ENCODE results near the gene DTD2.
"Not testable (repeated sequence)": the region's sequence is repeated elsewhere in the genome, so short reads cannot be mapped to it uniquely, and the experiment has no call there.

Gene DTD2

DNA sequence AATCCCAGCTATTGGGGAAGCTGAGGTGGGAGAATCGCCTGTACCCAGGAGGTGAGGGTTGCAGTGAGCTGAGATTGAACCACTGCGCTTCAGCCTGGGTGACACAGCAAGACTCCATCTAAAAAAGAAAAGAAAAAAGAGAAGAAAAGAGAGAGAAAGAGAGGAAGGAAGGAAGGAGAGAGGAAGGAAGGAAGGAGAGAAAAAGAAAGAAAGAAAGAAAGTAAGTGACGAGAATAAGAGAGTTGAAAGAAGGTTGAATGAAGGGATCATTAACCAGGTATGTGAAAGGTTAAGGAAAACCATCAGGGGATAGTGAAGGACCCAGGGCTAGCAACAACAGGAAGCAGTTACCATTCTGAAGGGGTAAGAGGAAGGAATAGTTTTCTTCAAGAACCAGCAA, 4.2 kb upstream of the DTD2 start:
- Mint-ChIP-seq H3K4me1 (peaks cover 17% of the 10 kb centered on the region), H3K36me3 (ENCODE audit: low read depth) (no peaks in the 10 kb centered on the region), H3K9me3 (no peaks in the 10 kb centered on the region), H3K4me3 (no peak overlapping the region), H3K27ac (no peak overlapping the region), H3K27me3 (no peaks in the 10 kb centered on the region)
- DNase-seq, result no peak
- ATAC-seq, result no peak

DNA sequence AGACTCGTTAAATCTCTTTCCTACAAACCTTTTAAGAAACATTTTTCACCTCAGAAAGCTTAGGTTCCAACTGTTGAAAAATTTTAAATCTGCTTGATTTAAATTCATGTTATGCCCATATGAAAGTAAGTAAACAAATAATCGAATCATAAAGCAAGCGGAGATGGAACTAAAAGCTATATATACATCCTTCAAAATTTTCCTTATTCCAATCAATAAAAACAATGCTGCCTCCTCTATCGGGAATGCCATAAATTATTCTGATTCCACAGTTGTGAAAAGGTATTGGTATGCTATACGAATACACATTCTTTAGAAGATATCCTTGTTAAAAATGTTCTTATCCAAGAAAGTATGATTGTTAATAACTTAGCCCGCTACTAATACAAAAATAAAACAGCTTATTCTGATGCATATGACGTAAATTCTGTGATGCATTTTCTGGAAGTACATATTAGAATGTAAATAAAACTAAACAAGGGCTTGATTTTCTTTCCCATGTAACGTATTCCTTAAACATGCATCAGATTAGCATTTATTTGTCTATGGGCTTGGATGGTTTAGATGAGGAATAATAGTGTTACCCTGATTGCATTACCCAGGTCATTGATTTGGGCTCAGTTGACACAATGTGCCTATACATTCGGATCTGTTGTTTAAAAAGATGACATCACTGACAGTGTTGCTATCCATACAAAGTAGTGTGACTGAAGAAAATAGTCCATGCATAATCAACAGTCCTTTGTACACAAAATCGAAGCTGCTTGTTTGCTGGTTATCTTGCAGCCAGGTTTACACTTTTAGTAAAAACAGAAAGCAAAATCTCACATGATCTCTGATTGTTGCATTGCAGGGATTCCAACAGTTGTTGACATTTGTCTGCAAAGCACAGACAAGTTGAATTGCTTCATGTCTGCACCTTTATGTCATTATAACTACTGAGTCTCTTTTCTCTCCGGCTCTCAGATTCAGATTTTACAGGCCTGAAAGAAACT, 656 bp upstream of the DTD2 start:
- DNase-seq (no peak), ATAC-seq (no peak)
- Mint-ChIP-seq H3K27ac (peak overlapping the region; percentile 97), H3K4me1 (peaks cover 35% of the 10 kb centered on the region), H3K36me3 (ENCODE audit: low read depth) (no peaks in the 10 kb centered on the region), H3K27me3 (no peaks in the 10 kb centered on the region), H3K4me3 (peak overlapping the region; percentile 97), H3K9me3 (no peaks in the 10 kb centered on the region)

DNA sequence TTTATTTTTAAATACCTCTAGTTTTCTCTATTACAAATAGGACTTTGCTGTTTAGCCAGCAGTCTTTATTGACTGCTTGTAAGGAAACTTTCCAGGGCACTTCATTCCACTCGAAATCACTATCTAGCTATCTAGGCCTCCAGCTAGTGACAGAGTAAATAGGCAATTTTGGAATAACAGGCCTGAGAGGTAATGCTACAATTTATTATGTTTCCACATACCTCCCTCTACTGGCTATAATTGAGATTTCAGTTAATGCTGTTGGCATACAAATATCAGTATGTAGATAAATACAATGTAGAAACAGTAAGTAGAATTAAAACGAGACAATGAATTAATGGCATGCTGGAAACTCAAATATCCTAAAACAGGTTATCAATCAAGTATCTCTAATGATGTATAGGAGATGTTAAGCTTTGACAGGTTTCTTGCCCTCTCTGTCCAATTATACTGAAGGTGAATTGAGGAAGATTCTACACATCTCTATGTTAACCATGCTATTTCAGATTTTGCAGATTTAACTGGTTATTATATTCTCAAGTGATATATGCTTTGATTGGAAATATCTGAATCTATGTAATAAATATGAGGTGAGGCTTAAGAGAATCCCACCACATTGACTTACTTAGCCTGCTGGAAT, 7.2 kb downstream of the DTD2 start:
- no peaks in the 10 kb centered on the region for H3K27me3 Mint-ChIP-seq
- peaks cover 19% of the 10 kb centered on the region for H3K36me3 Mint-ChIP-seq (ENCODE audit: low read depth)
- H3K27ac Mint-ChIP-seq, result no peak overlapping the region
- peak; percentile 46 for ATAC-seq
- H3K4me1 Mint-ChIP-seq, result peaks cover 9% of the 10 kb centered on the region
- DNase-seq, result no peak
- H3K4me3 Mint-ChIP-seq, result no peak overlapping the region
- H3K9me3 Mint-ChIP-seq, result no peaks in the 10 kb centered on the region

DNA sequence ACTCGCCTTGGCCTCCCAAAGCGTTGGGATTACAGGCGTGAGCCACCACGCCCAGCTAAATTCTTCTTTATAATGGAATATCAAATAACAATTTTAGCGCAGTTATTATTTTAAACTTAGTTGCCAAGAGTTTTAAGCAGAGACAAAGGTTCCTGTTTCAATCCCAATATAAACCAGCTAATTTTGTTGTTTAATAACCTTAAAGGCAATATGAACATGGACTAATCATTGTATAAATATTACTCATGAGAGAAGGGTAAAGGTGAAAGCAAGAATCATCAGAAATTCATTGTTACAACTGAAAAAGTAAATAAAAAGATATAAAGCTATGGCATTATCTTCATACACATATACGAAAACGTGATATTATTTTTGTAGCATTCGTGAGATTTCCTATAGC, 8.2 kb downstream of the DTD2 start:
- no peaks in the 10 kb centered on the region for H3K9me3 Mint-ChIP-seq
- DNase-seq (no peak), ATAC-seq (no peak)
- H3K27me3 Mint-ChIP-seq, result no peaks in the 10 kb centered on the region
- no peak overlapping the region for H3K27ac Mint-ChIP-seq
- no peak overlapping the region for H3K4me3 Mint-ChIP-seq
- peaks cover 19% of the 10 kb centered on the region for H3K36me3 Mint-ChIP-seq (ENCODE audit: low read depth)
- no peaks in the 10 kb centered on the region for H3K4me1 Mint-ChIP-seq

DNA sequence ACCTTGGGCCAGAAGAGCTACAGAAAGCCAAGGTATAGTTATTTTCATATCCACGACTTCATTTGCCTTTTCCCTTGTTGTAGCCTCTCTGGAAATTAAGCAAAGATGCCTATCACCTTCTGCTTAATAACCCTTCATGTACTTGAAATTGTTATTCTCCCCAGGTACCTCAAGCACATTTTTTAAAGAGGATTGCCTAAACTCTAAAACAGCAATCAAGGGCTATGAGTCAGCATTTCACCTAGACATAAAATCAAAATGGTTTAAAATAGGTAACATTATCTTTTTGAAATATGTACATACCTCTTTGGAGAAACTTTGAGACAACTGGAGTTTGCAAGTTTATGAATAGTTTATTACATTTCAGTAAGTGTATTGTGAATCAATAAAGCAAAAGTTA, 11.6 kb downstream of the DTD2 start:
- Mint-ChIP-seq H3K4me3 (no peak overlapping the region), H3K9me3 (no peaks in the 10 kb centered on the region), H3K4me1 (no peaks in the 10 kb centered on the region), H3K36me3 (ENCODE audit: low read depth) (peaks cover 15% of the 10 kb centered on the region), H3K27ac (no peak overlapping the region), H3K27me3 (no peaks in the 10 kb centered on the region)
- ATAC-seq (no peak), DNase-seq (no peak)

DNA sequence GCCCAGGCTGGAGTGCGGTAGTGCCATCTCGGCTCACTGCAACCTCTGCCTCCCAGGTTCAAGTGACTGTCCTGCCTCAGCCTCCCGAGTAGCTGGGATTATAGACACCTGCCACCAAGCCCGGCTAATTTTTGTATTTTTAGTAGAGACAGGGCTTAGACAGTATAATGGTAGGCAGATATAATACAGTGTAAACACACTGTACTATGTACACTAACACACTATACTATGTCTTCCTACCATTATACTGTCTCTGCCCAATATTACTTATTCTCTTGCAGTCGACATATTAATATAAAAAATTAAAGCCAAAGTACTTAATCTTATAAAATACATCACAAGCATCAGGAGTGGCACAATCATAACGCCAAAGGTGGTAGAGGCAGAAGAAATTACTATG, 15.0 kb downstream of the DTD2 start:
- H3K9me3 Mint-ChIP-seq, result no peaks in the 10 kb centered on the region
- H3K4me1 Mint-ChIP-seq, result no peaks in the 10 kb centered on the region
- H3K36me3 Mint-ChIP-seq (ENCODE audit: low read depth), result peaks cover 19% of the 10 kb centered on the region
- no peak overlapping the region for H3K4me3 Mint-ChIP-seq
- DNase-seq (no peak), ATAC-seq (no peak)
- H3K27ac Mint-ChIP-seq, result no peak overlapping the region
- no peaks in the 10 kb centered on the region for H3K27me3 Mint-ChIP-seq

DNA sequence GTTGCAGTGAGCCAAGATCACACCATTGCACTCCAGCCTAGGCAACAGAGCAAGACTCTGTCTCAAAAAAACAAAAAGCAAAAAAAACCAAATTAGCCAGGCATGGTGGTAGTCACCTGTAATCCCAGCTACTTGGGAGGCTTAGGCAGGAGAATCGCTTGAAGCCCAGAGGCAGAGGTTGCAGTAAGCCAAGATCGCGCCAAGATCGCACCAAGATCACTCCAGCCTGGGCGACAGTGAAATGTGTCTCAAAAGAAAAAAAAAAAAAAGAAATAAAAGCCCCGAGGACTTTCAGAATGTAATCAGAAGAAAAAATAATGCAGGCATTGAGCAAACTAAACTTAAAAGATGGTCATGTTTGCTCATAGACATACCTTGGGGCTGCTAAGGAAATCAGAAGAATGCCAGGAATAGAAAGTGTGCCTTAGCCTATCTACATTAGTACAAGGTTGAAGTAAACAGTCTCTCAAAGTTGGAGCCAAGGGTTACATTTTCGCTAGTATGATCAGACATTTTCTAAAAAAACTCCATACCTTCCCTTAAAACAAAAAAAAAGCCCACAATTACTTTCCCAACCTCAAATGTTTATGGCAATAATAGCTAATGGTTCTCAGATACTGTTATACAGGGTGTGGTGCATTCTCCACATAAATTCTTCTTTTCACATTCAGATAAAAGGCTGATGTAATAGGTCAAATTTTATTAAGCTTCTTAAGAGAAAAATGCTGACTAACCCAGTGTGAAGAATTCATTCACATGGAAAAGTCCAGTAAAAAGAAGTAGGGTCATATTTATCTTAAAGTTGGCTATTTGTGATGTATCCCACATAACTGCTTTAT, 15.8 kb downstream of the DTD2 start:
- H3K4me3 Mint-ChIP-seq, result no peak overlapping the region

DNA sequence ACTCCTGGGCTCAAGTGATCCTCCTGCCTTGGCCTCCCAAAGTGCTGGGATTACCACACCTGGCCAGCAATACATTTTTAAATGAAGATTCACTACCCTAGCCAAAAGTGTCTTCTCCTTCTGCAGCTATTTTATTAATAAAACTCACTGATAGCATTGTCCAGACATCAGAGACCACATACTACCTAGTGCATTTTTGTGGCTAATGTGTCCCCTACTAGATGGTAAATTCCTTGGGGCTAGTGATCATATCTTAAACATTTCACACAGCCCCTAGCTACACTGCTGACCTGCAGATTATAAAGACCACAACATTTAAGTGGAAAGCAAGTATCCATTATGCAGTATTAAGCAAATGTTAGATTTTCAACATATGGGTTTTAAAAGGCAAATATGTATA, 17.0 kb downstream of the DTD2 start:
- H3K27me3 Mint-ChIP-seq, result no peaks in the 10 kb centered on the region
- no peak overlapping the region for H3K4me3 Mint-ChIP-seq
- H3K36me3 Mint-ChIP-seq (ENCODE audit: low read depth), result peaks cover 19% of the 10 kb centered on the region
- H3K27ac Mint-ChIP-seq, result no peak overlapping the region
- H3K9me3 Mint-ChIP-seq, result no peaks in the 10 kb centered on the region
- no peak for ATAC-seq
- no peak for DNase-seq
- peaks cover 2% of the 10 kb centered on the region for H3K4me1 Mint-ChIP-seq

More for the DNA sequence above, 15.8 kb downstream of the DTD2 start:
- H3K9me3 Mint-ChIP-seq, result no peaks in the 10 kb centered on the region
- no peak overlapping the region for H3K27ac Mint-ChIP-seq
- H3K27me3 Mint-ChIP-seq, result no peaks in the 10 kb centered on the region
- H3K4me1 Mint-ChIP-seq, result no peaks in the 10 kb centered on the region
- DNase-seq (no peak), ATAC-seq (no peak)
- H3K36me3 Mint-ChIP-seq (ENCODE audit: low read depth), result peaks cover 19% of the 10 kb centered on the region

DNA sequence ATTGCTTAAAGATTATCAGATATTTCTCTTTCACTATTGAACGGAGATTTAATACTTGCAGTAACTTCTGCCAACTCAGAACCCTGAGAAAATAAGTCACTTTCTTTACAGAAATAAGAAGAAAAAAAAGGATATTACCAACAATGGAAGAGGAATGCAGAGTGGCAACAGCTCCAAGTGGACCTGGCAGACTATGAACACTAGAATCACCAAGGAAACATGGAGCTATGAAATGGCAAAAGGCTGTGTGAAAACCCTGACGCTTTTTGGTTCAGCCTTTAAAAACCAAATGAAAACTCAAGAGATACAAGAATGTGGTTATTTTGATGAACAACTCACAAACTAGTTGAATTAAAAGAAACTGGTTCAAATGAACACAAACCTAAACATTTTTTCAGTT, 17.7 kb downstream of the DTD2 start:
- H3K27ac Mint-ChIP-seq, result no peak overlapping the region
- ATAC-seq (no peak), DNase-seq (no peak)
- no peaks in the 10 kb centered on the region for H3K9me3 Mint-ChIP-seq
- peaks cover 2% of the 10 kb centered on the region for H3K4me1 Mint-ChIP-seq
- no peaks in the 10 kb centered on the region for H3K27me3 Mint-ChIP-seq
- no peak overlapping the region for H3K4me3 Mint-ChIP-seq
- peaks cover 19% of the 10 kb centered on the region for H3K36me3 Mint-ChIP-seq (ENCODE audit: low read depth)

DNA sequence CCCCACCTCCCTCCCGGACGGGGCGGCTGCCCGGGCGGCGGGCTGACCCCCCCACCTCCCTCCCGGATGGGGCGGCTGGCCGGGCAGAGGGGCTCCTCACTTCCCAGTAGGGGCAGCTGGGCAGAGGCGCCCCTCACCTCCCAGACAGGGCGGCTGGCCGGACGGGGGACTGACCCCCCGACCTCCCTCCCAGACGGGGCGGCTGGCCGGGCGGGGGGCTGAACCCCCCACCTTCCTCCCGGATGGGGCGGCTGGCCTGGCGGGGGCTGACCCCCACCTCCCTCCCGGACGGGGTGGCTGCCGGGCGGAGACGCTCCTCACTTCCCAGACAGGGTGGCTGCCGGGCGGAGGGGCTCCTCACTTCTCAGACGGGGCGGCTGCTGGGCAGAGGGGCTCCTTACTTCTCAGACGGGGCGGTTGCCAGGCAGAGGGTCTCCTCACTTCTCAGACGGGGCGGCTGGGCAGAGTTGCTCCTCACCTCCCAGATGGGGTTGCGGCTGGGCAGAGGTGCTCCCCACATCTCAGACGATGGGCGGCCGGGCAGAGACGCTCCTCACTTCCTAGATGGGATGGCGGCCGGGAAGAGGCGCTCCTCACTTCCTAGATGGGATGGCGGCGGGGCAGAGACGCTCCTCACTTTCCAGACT, 20.1 kb downstream of the DTD2 start:
- not testable (repeated sequence) for H3K27me3 Mint-ChIP-seq, H3K4me3 Mint-ChIP-seq, H3K4me1 Mint-ChIP-seq, ATAC-seq, DNase-seq, H3K9me3 Mint-ChIP-seq, H3K27ac Mint-ChIP-seq
- H3K36me3 Mint-ChIP-seq (ENCODE audit: low read depth), result peaks cover 22% of the 10 kb centered on the region

DNA sequence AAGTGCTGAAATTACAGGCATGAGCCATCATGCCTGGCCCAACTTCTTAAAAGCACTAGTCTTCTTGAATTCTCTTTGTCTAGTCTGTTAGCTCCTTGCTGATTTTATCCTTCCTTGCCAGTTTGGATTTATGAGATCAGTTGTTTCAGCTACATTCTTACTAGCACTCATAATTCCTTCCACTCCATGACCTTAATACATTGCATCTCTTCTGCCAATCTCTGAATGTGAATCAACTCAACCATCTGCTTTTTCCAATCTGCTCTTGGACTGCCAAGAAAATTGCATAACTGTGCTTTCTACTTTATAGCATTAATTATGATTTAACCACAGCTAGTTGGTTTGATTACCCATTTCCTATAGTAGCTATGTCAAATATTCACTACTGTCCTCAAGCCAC, 22.0 kb downstream of the DTD2 start:
- peaks cover 7% of the 10 kb centered on the region for H3K4me1 Mint-ChIP-seq
- H3K4me3 Mint-ChIP-seq, result no peak overlapping the region
- ATAC-seq (no peak), DNase-seq (no peak)
- no peak overlapping the region for H3K27ac Mint-ChIP-seq
- H3K9me3 Mint-ChIP-seq, result peaks cover 8% of the 10 kb centered on the region
- no peaks in the 10 kb centered on the region for H3K27me3 Mint-ChIP-seq
- H3K36me3 Mint-ChIP-seq (ENCODE audit: low read depth), result peaks cover 26% of the 10 kb centered on the region

DNA sequence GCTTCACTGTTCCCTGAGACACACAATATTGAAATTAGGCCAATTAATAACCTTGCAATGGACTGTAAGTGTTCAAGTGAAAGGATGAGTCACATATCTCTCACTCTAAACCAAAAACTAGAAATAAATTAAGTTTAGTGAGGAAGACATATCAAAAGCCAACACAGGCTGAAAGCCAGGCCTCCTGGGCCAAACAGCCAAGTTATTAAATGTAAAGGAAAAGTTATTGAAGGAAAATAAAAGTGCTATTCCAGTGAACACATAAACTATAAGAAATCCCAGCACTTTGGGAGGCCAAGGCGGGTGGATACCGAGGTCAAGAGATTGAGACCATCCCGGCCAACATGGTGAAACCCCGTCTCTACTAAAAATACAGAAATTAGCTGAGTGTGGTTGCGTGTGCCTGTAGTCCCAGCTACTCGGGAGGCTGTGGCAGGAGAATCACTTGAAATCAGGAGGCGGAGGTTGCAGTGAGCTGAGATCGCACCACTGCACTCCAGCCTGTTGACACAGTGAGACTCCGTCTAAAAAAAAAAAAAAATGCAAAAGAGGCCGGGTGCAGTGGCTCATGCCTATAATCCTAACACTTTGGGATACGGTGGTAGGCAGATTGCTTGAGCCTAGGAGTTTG, 26.6 kb downstream of the DTD2 start:
- DNase-seq (no peak), ATAC-seq (no peak)
- Mint-ChIP-seq H3K9me3 (peaks cover 8% of the 10 kb centered on the region), H3K27ac (peak overlapping the region; percentile 15), H3K4me1 (peaks cover 21% of the 10 kb centered on the region), H3K36me3 (ENCODE audit: low read depth) (peaks cover 8% of the 10 kb centered on the region), H3K27me3 (no peaks in the 10 kb centered on the region), H3K4me3 (no peak overlapping the region)

DNA sequence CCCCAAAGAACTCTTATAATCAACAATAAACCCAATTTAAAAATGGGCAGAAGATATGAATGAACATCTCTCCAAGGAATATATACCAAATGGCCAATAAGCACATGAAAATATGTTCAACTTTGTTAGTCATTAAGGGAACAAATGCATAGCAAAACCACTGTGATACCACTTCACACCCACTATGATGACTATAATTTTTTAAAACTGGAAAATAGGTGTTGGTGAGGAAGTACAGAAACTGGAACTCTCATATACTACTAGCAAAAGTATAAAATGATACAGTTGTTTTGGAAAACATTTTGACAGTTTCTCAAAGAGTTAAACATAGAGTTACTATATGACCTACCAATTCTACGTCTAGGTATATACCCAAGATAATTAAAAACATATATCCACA, 27.5 kb downstream of the DTD2 start:
- Mint-ChIP-seq H3K4me3 (no peak overlapping the region), H3K4me1 (peaks cover 19% of the 10 kb centered on the region), H3K27me3 (no peaks in the 10 kb centered on the region), H3K27ac (peak overlapping the region; percentile 85), H3K9me3 (peaks cover 8% of the 10 kb centered on the region), H3K36me3 (ENCODE audit: low read depth) (peaks cover 8% of the 10 kb centered on the region)
- DNase-seq, result no peak
- peak; percentile 88 for ATAC-seq

DNA sequence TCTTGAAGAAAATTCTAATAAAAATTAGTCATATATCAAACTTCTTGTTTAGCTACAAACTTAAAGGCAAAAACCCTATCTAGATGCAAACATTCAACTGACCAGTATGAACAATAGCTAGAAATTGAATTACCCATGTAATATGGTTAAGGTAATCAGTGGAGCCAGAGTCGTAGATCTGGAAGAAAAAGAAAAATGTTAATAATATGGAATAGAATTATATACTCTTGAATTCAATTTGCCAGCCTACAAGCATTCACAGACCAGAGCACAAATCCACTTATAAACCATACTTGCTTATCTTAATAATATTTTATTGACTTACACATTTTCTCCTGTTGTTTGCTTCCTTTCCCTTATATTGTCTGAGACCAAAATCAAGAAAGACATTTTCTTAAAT, 29.3 kb downstream of the DTD2 start:
- Mint-ChIP-seq H3K4me3 (no peak overlapping the region), H3K27ac (no peak overlapping the region), H3K9me3 (peaks cover 8% of the 10 kb centered on the region), H3K4me1 (peaks cover 19% of the 10 kb centered on the region), H3K27me3 (no peaks in the 10 kb centered on the region), H3K36me3 (ENCODE audit: low read depth) (peaks cover 8% of the 10 kb centered on the region)
- no peak for ATAC-seq
- DNase-seq, result no peak

Data from activated naive CD8-positive, alpha-beta T cell treated with anti-CD3 and anti-CD28 coated beads, Interleukin-2, amount 50 U/mL, for 24 hours (primary cell).